GM12874 (cell line): ENCODE data around the gene ABCA10.

ENCODE experiments used
- TF ChIP-seq, protein P1 (sequence below): IDR thresholded peaks from 2 replicates; pipeline ENCODE4 v1.5.1; 2011; ENCODE audit warnings: low read depth, mild to moderate bottlenecking, control low read depth, low read length, moderate library complexity; ENCODE audit not compliant: insufficient read depth

ABCA10 gene

DNA sequence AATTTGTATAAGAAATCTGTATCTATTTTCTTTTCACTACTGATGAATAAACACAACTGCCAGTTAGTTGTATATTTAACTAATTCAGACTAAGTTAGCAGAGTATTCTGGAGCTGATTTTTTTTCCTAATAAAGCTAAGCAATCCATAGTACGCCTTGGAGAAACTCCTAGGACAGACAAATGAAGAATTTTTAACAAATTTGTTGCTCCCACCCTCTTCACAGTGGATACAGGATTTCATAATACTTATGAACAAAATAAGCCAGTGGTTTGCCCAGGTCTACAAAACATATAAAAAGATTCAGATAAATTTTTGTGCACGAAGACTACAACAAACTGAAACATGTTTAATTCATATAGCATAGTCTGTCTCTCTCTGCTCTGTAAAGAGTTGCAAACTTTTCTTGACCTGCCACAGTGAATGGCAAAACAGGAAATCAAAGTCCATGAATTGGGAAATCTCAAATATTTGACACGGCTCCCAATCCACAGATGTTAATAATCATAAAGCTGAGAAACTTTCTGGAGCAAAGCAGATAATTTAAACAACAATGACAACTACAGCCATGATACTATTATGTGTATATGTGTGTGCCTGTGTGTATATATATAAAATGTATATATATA, 86.3 kb downstream of the ABCA10 start:
- TF ChIP-seq, protein P1, sequence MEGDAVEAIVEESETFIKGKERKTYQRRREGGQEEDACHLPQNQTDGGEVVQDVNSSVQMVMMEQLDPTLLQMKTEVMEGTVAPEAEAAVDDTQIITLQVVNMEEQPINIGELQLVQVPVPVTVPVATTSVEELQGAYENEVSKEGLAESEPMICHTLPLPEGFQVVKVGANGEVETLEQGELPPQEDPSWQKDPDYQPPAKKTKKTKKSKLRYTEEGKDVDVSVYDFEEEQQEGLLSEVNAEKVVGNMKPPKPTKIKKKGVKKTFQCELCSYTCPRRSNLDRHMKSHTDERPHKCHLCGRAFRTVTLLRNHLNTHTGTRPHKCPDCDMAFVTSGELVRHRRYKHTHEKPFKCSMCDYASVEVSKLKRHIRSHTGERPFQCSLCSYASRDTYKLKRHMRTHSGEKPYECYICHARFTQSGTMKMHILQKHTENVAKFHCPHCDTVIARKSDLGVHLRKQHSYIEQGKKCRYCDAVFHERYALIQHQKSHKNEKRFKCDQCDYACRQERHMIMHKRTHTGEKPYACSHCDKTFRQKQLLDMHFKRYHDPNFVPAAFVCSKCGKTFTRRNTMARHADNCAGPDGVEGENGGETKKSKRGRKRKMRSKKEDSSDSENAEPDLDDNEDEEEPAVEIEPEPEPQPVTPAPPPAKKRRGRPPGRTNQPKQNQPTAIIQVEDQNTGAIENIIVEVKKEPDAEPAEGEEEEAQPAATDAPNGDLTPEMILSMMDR = no peak

DNA sequence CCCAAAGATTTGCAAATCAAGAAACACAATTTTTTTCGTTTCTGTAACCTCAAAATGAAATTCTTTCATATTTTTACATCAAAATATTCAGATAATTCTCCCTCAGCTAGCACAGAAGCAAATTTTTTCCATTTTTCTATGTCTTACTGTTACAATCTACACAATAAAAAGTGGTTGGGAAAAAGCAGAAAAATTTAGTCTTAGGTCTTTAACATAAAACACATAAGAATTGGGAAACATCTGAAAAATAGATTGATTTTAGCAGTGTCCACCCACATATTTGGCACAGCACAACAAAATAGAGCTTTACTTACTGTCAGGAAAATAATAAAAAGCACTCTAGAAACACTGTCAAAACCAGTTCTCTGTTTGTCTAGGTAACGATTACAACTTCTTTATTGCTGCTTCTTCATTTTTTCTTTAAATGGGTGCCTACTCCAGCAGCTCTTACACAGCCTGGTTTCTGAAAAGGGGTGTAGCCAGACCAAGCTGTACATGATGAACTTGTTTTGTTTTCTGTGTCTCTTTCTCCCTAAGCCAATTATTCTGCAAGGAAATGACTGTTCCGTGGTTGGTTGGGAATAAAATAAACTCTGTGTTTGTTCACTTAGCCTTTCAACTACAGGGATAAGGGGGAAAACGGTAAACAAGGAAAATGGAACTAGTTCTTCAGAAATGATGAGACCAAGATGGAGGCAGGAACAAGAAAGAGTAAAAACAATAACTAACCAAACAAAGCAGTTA, 87.0 kb downstream of the ABCA10 start, which contains the start of gene ABCA6:
Gene ABCA6 (minus strand): TSS at position 465 of the 744 bp plus-strand sequence. CDS start 1,192 bp downstream, outside the sequence.
- TF ChIP-seq, protein P1 = no peak

DNA sequence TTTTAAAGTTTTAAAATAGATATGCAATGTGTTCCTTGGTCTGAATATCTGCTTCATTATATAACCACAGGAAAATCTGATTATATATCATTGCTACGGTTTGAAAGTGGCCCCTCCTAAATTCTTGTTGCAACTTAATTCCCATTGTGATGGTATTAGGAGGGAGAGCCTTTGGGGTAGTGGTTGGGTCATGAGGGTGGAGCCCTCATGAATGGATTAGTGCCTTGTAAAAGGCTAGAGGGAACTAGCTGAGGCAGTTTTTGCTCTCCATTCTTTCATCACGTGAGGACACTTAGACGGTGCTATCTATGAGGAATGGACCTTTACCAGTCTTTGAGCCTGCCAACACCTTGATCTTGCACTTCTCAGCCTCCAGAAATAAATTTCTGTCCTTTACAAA, 94.5 kb downstream of the ABCA10 start:
- TF ChIP-seq, protein P1 = no peak

DNA sequence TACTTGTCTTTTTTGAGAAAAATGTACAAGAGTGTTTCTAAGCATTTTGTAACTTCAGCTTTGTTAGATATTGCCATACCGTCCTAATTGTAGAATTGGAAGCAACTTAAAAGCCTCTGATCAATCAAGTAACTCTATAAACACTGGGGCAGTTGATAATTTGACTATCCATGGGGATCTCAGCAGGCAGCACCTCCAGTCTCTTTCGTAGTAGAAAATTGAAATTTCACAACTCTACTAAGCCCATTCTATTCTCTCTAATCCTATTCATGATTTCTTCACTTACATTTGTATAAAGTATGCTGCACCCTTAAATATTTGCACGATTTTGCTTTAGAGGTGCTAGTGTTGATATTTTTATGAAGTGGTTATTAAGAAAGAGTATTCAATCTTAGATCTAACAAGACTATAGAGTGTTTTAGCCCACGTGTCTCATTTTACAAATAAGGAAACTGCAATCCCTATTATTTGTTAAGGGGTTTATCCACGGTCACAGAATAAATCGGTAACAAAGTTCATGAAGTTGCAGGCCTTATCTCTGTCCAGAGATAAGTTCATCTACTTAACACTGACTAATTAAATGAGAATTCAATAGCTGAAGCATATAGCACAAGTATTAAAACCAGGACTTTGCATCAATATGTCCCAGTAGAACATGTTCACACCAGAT, 97.9 kb downstream of the ABCA10 start:
- TF ChIP-seq, protein P1 = no peak

DNA sequence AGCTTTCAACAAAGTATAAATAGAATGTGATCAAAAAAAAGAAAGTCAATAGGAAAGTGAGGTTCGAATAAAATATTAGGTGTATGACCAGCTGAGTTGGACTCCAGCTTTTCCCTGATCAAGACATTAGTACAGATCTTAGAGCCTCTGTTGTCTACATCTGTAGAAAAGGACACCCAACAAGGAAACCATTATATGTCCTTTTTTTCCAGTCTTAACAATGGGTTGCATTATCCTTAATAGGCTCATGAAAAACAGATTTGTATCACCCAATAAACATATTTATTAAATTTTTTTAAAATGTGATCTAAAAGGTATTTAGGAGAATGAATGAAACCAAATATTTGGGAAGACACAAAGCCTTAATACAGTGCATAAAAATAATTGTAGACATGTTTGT, 105.0 kb downstream of the ABCA10 start:
- TF ChIP-seq, protein P1 = no peak

DNA sequence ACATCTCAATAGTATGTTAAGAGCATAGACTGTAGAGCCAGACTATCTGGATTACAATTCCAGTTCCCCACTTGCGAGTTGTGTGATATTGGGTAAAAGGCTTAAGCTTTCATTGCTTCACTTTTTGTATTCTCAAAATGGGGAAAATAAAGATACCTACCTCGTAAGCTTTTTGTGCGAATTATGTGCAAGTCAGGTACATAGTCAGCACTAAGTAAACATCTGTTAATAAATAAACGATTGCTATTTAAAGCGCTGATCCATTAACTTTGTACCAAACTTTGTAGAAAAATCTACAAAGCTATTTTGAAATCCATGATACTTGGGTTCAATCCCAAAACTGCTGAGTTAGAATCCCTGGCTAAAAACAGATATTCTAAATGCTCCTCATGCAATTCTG, 106.6 kb downstream of the ABCA10 start:
- TF ChIP-seq, protein P1 = no peak

DNA sequence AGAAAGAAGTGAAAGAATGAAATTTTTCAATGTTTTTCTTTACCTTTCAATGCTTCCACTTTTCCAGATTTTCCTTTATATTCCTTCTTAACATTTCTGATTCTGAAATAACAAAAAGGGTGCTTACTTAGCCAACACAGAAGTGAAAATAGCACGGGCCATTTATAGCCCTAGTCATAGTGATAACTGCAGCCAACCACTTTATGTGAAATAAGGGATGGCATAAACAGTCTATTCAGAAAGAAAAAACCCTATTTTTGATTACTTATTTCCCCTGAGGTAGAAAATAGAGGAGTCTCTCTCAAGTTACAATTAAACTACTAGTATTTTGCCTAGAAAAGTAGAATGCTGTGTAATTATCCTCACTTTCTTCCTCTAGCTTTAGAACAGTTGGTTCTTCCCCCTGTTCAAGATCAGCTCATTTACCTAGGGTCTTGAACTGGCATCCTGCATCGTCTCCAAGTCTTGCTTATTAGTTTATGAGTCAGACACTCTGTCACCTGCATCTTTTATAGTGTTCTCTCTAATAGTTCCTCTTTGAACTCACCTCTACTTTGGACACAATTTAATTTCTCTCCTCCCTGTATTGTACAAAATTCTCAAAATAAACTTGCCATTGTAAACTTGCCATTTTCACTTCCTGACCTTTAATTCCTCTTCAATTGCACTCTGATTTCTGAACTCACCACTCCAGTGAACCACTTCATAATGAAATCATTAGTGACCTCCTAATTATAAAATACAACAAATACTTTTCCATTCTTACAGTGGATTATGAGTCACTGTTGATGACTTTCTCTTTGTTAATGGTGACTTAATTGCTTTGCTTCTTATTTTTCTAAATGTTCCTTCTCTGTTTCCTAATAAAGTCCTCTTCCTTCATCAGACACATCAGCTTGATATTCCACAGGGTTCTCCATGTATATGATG, 110.5 kb downstream of the ABCA10 start:
- TF ChIP-seq, protein P1 = no peak
